Measurements from ENCODE around the gene RABGGTA.

GRCh38 chr14:24311837-24312615 lies 40.6 kb upstream of the RABGGTA start:
- TF ChIP-seq CTCF (conservative IDR thresholded peaks at IDR 0.05; ENCODE audit: low read depth in 2 of 2), result no peak
- no peak for TF ChIP-seq ZNF114 (CRISPR knock-in tag; IDR thresholded peaks at IDR 0.05)
- no peak for TF ChIP-seq POLR2AphosphoS5 (IDR thresholded peaks at IDR 0.05; ENCODE audit: low read depth)
- no peak for TF ChIP-seq JUNB (IDR thresholded peaks at IDR 0.05; ENCODE audit: unreplicated experiment)
- no peak for TF ChIP-seq EZH2phosphoT487 (IDR thresholded peaks at IDR 0.05; ENCODE audit: unreplicated experiment)
- no peak for TF ChIP-seq EZH2 (IDR thresholded peaks at IDR 0.05; ENCODE audit: low read depth, unreplicated experiment)
- no peak for TF ChIP-seq ETS1 (IDR thresholded peaks at IDR 0.05)
- TF ChIP-seq REST (IDR thresholded peaks at IDR 0.05; ENCODE audit: unreplicated experiment), result no peak

All from GM23338 (cell line).